ENCODE data around the gene ZBTB11. TPM values are rescaled to one million over a fixed set of nuclear protein-coding genes. Genes with fewer than 3 reads are reported as not detected.
A peak's percentile ranks its signal among the peaks of the same experiment; 100 is the strongest.

ZBTB11 gene
- total and polyA plus RNA-seq, 2 of the 13 experiments (the other 11 are each of a cell fraction or from before 2014, with no cell fraction given) = 5.9 to 18.1 TPM

DNA sequence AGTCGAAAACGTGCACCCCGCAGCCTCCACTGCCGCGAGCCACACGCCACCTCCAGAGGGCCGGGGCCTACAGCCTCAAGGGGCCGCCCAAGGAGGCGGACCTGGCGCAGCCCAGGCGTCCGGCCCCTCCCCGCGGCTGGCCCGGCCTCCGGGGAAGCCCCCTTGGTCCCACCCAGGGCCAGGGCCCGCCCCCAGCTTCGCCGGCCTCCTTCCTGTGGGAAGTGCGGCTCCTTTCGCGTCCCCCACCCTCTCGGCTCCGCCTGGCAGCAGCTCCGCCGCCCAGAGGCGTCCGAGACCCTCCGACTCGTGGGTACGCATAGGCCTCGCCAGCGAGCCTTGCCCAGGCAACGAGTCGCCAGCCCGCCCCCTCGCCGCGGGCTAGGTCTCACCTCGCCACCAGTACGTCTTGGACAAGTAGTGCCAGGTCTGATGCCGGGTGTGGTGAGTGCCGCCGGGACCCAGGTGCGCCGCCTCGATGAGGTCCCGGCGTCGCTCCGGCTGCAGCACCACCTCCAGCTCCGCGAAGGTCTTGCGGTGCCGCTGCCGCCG lies 642 bp downstream of the ZBTB11 start (continued):
- TF ChIP-seq, protein P1, sequence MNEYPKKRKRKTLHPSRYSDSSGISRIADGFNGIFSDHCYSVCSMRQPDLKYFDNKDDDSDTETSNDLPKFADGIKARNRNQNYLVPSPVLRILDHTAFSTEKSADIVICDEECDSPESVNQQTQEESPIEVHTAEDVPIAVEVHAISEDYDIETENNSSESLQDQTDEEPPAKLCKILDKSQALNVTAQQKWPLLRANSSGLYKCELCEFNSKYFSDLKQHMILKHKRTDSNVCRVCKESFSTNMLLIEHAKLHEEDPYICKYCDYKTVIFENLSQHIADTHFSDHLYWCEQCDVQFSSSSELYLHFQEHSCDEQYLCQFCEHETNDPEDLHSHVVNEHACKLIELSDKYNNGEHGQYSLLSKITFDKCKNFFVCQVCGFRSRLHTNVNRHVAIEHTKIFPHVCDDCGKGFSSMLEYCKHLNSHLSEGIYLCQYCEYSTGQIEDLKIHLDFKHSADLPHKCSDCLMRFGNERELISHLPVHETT (CRISPR knock-in tag; conservative IDR thresholded peaks at IDR 0.05) = no peak
- TF ChIP-seq, protein P2, sequence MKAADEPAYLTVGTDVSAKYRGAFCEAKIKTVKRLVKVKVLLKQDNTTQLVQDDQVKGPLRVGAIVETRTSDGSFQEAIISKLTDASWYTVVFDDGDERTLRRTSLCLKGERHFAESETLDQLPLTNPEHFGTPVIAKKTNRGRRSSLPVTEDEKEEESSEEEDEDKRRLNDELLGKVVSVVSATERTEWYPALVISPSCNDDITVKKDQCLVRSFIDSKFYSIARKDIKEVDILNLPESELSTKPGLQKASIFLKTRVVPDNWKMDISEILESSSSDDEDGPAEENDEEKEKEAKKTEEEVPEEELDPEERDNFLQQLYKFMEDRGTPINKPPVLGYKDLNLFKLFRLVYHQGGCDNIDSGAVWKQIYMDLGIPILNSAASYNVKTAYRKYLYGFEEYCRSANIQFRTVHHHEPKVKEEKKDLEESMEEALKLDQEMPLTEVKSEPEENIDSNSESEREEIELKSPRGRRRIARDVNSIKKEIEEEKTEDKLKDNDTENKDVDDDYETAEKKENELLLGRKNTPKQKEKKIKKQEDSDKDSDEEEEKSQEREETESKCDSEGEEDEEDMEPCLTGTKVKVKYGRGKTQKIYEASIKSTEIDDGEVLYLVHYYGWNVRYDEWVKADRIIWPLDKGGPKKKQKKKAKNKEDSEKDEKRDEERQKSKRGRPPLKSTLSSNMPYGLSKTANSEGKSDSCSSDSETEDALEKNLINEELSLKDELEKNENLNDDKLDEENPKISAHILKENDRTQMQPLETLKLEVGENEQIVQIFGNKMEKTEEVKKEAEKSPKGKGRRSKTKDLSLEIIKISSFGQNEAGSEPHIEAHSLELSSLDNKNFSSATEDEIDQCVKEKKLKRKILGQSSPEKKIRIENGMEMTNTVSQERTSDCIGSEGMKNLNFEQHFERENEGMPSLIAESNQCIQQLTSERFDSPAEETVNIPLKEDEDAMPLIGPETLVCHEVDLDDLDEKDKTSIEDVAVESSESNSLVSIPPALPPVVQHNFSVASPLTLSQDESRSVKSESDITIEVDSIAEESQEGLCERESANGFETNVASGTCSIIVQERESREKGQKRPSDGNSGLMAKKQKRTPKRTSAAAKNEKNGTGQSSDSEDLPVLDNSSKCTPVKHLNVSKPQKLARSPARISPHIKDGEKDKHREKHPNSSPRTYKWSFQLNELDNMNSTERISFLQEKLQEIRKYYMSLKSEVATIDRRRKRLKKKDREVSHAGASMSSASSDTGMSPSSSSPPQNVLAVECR (CRISPR knock-in tag; IDR thresholded peaks at IDR 0.05; ENCODE audit: borderline replicate concordance) = peak; percentile 85
- TF ChIP-seq TCF7 (IDR thresholded peaks at IDR 0.05; ENCODE audit: low read depth) (no peak), ZFY (CRISPR knock-in tag; IDR thresholded peaks at IDR 0.05) (peak; percentile 85), SATB2 (CRISPR knock-in tag; IDR thresholded peaks at IDR 0.05) (no peak), SPEN (CRISPR knock-in tag; IDR thresholded peaks at IDR 0.05; ENCODE audit: low read depth) (peak; percentile 51; the same call in 1 of the 2 replicates), KMT2A (CRISPR knock-in tag; IDR thresholded peaks at IDR 0.05) (no peak; the same call in 1 of the 2 replicates), HDAC1 (CRISPR knock-in tag; IDR thresholded peaks at IDR 0.05) (peak; percentile 79), NFKBIZ (CRISPR knock-in tag; IDR thresholded peaks at IDR 0.05) (no peak), PHF8 (CRISPR knock-in tag; IDR thresholded peaks at IDR 0.05) (peak; percentile 93)
- TF ChIP-seq, protein P3, sequence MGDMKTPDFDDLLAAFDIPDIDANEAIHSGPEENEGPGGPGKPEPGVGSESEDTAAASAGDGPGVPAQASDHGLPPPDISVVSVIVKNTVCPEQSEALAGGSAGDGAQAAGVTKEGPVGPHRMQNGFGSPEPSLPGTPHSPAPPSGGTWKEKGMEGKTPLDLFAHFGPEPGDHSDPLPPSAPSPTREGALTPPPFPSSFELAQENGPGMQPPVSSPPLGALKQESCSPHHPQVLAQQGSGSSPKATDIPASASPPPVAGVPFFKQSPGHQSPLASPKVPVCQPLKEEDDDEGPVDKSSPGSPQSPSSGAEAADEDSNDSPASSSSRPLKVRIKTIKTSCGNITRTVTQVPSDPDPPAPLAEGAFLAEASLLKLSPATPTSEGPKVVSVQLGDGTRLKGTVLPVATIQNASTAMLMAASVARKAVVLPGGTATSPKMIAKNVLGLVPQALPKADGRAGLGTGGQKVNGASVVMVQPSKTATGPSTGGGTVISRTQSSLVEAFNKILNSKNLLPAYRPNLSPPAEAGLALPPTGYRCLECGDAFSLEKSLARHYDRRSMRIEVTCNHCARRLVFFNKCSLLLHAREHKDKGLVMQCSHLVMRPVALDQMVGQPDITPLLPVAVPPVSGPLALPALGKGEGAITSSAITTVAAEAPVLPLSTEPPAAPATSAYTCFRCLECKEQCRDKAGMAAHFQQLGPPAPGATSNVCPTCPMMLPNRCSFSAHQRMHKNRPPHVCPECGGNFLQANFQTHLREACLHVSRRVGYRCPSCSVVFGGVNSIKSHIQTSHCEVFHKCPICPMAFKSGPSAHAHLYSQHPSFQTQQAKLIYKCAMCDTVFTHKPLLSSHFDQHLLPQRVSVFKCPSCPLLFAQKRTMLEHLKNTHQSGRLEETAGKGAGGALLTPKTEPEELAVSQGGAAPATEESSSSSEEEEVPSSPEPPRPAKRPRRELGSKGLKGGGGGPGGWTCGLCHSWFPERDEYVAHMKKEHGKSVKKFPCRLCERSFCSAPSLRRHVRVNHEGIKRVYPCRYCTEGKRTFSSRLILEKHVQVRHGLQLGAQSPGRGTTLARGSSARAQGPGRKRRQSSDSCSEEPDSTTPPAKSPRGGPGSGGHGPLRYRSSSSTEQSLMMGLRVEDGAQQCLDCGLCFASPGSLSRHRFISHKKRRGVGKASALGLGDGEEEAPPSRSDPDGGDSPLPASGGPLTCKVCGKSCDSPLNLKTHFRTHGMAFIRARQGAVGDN (CRISPR knock-in tag; IDR thresholded peaks at IDR 0.05) = peak; percentile 85
- TF ChIP-seq, protein P4, sequence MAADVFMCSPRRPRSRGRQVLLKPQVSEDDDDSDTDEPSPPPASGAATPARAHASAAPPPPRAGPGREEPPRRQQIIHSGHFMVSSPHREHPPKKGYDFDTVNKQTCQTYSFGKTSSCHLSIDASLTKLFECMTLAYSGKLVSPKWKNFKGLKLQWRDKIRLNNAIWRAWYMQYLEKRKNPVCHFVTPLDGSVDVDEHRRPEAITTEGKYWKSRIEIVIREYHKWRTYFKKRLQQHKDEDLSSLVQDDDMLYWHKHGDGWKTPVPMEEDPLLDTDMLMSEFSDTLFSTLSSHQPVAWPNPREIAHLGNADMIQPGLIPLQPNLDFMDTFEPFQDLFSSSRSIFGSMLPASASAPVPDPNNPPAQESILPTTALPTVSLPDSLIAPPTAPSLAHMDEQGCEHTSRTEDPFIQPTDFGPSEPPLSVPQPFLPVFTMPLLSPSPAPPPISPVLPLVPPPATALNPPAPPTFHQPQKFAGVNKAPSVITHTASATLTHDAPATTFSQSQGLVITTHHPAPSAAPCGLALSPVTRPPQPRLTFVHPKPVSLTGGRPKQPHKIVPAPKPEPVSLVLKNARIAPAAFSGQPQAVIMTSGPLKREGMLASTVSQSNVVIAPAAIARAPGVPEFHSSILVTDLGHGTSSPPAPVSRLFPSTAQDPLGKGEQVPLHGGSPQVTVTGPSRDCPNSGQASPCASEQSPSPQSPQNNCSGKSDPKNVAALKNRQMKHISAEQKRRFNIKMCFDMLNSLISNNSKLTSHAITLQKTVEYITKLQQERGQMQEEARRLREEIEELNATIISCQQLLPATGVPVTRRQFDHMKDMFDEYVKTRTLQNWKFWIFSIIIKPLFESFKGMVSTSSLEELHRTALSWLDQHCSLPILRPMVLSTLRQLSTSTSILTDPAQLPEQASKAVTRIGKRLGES (CRISPR knock-in tag; IDR thresholded peaks at IDR 0.05; ENCODE audit: borderline replicate concordance) = no peak
- TF ChIP-seq, protein P5, sequence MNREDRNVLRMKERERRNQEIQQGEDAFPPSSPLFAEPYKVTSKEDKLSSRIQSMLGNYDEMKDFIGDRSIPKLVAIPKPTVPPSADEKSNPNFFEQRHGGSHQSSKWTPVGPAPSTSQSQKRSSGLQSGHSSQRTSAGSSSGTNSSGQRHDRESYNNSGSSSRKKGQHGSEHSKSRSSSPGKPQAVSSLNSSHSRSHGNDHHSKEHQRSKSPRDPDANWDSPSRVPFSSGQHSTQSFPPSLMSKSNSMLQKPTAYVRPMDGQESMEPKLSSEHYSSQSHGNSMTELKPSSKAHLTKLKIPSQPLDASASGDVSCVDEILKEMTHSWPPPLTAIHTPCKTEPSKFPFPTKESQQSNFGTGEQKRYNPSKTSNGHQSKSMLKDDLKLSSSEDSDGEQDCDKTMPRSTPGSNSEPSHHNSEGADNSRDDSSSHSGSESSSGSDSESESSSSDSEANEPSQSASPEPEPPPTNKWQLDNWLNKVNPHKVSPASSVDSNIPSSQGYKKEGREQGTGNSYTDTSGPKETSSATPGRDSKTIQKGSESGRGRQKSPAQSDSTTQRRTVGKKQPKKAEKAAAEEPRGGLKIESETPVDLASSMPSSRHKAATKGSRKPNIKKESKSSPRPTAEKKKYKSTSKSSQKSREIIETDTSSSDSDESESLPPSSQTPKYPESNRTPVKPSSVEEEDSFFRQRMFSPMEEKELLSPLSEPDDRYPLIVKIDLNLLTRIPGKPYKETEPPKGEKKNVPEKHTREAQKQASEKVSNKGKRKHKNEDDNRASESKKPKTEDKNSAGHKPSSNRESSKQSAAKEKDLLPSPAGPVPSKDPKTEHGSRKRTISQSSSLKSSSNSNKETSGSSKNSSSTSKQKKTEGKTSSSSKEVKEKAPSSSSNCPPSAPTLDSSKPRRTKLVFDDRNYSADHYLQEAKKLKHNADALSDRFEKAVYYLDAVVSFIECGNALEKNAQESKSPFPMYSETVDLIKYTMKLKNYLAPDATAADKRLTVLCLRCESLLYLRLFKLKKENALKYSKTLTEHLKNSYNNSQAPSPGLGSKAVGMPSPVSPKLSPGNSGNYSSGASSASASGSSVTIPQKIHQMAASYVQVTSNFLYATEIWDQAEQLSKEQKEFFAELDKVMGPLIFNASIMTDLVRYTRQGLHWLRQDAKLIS (CRISPR knock-in tag; IDR thresholded peaks at IDR 0.05) = no peak

Data from HepG2 (cell line).